Measurements from ENCODE around the gene SLC22A1.

- TF ChIP-seq, protein P1, sequence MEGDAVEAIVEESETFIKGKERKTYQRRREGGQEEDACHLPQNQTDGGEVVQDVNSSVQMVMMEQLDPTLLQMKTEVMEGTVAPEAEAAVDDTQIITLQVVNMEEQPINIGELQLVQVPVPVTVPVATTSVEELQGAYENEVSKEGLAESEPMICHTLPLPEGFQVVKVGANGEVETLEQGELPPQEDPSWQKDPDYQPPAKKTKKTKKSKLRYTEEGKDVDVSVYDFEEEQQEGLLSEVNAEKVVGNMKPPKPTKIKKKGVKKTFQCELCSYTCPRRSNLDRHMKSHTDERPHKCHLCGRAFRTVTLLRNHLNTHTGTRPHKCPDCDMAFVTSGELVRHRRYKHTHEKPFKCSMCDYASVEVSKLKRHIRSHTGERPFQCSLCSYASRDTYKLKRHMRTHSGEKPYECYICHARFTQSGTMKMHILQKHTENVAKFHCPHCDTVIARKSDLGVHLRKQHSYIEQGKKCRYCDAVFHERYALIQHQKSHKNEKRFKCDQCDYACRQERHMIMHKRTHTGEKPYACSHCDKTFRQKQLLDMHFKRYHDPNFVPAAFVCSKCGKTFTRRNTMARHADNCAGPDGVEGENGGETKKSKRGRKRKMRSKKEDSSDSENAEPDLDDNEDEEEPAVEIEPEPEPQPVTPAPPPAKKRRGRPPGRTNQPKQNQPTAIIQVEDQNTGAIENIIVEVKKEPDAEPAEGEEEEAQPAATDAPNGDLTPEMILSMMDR (IDR thresholded peaks at IDR 0.05): no peak
- TF ChIP-seq POLR2A (IDR thresholded peaks at IDR 0.05) (no peak), POLR2AphosphoS5 (IDR thresholded peaks at IDR 0.05; ENCODE audit: insufficient read depth in 1 of 2, low read depth in 1 of 2) (no peak)
Observed at GRCh38 chr6:160093946-160094345, 27.7 kb upstream of the SLC22A1 start.

All from vagina (tissue), 2 donors.